ENCODE results near the gene AZIN2.
"Not testable (repeated sequence)": the region's sequence is repeated elsewhere in the genome, so short reads cannot be mapped to it uniquely, and the experiment has no call there.

The AZIN2 gene

DNA sequence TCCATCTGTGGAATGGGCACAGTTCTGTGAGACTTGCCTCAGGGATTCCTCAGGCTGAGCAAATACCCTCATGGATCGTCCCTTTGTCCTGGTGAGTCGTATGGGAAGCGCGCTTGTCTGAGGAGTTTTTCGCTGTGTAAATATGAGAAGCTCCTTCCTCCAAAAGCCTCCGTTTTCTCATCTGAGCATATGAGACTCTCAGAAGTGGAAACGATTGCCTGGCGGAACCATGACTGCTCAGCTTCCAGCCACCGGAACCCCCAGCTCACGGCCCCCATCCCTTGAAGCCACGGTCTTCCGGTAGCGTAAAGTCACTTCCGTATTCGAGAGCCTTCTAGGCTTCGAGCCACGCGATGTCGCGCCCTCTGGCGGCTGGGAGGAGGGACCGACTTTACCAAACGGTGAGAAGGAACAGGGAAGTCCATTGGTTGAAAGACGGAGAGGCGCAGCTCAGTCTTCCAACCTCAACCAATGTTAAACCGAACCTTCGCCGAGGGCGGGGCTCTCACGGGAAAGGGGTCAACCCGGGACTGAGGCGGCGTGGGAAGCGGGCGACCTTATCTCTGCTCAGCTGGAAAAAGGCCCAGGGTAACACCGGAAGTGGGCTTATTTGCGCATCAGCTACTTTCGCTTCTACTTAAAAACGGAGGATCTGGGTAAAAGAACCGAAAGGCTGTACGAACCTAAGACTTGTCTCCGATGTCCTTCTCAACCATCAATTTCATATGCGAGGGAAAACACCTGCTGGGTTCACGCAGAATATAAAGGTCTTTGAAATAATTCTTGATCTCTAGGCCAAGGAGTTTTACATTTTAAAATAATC is 46.3 kb downstream of the AZIN2 start:
- DNase-seq (ENCODE audit: low read depth) = peak; percentile 100

- no peak for DNase-seq (ENCODE audit: low read depth)
Measured at GRCh38 chr1:33128781-33129180, 47.8 kb downstream of the AZIN2 start.

DNA sequence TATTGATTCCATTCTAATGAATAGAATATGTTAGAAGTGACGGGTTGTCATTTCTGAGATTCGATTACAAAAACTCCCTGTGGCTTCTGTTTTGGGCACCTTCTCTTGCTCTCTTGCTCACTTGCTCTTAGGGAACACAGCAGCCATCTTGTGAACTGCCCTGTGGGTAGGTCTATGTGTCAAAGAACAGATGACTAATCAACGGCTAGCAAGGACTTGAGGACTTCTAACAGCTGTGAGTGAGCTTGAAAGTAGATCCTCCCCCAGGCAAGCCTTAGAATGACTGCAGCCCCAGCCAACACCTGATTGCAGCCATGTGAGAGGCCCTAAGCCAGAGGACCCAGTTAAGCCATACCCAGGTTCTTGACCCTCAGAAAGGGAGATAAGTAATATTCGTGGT is 49.3 kb downstream of the AZIN2 start:
- no peak for DNase-seq (ENCODE audit: low read depth)

- no peak for DNase-seq (ENCODE audit: low read depth)
Measured at GRCh38 chr1:33131191-33131590, 50.2 kb downstream of the AZIN2 start.

DNA sequence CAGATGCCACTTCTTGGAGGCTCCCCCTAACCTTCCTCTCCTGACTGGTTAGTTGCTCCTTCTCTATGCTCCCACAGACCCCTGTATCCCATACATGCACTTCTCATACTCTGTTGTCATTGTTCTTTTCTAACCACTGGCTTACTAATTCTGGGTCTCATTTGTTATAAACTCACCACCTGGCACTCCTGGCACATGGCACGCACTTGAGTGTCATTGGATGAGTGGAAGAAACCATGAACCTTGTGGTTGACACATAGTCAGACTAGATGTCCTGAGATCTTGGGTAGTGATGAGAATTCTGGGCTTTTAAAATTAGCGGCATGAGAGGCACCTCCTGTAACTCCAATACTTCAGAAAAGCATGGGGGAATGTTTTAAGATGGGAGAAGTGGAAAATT is 51.6 kb downstream of the AZIN2 start:
- no peak for DNase-seq (ENCODE audit: low read depth)

- no peak for DNase-seq (ENCODE audit: low read depth)
Measured at GRCh38 chr1:33133478-33134105, 52.6 kb downstream of the AZIN2 start.

- not testable (repeated sequence) for DNase-seq (ENCODE audit: low read depth)
Measured at GRCh38 chr1:33136041-33136440, 55.1 kb downstream of the AZIN2 start.

GRCh38 chr1:33137800-33138199 is 56.8 kb downstream of the AZIN2 start:
- DNase-seq (ENCODE audit: low read depth) = no peak

DNA sequence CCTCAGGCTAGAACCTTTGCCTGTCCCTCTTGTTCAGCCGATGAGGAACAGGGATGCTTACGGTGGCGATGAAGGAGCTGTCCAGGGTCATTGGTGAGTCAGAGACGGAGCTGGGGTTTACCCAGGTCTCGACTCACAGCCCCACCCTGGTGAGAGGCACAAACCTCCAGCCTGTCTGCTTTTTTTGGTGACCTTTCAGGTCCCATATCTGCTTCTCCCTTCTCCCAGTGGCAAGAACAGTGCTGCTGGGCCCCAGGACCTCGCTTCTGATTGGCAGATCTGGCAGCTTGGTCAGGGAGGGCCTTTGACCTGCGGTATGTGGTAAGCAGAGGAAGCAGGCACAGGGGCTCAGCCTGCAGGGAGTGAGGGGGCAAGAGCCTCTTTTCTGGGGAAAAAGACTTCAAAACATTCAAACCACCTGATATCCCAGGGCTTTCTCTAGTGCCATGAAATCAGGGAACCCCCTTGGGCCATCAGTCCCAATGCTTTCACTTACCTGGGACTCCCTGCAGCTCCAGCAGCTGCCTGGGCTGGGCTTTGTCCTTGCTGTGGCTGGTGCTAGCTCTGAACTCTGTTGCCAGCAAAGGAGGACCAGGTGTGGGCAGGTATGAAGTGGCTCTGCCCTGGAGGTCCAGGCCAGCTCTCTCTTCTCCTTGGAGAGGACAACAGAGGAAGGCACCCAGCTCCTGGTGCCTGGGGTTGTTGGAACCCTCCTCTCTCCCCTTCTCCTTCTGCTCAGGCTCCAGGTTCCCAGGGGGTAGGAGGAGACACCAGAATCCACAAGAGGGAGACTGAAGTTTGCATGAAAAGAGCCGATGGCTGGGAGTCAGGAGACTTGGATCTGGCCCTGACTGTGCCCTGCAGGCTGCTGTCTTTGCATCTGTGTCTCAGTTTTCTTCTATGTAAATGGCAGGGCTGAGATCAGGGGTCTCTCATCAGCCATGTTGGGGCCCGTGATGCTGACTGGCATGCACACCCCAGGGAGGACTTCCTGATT is 59.5 kb downstream of the AZIN2 start:
- DNase-seq (ENCODE audit: low read depth) = peak; percentile 67

- peak; percentile 46 for DNase-seq (ENCODE audit: low read depth)
Measured at GRCh38 chr1:33141216-33141615, 60.3 kb downstream of the AZIN2 start.

DNA sequence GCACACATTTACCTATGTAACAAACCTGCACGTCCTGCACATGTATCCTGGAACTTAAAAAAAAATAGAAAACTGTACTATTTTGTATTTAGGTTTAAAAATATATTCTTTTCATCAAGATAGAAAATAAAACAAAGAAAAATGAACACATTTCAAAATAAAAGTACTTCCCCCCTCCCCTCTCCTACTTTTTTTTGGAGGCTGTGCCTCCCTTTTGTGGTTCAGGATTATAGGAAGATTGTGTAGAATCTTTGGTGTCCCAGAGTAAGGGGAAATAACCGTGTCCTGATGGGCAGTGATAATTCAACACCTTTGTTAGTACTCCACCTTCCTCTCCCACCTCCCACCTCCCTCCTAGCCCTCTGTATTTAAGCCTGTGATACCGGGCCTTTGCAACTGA is 60.8 kb downstream of the AZIN2 start:
- DNase-seq (ENCODE audit: low read depth) = no peak

- no peak for DNase-seq (ENCODE audit: low read depth)
Measured at GRCh38 chr1:33142483-33143064, 61.6 kb downstream of the AZIN2 start.

DNA sequence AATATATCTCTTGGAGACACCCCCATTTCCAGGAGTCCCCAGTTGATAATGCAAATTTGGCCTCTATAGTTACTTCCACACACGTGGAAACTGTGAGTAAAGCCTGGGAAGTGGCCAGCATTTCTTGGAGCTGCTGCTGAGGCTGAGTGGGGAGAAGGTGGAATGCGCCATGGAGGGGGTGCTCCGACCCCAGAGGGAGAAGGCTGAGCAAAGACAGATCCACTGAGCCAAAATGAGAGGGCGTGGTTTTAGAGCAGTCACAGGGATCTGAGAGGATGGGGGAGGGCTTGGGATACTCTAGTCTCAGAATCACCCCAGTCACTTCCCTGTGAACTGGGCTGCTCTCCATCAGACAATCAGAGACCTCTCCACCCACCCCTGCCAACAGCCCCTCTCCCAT is 62.2 kb downstream of the AZIN2 start:
- no peak for DNase-seq (ENCODE audit: low read depth)

DNA sequence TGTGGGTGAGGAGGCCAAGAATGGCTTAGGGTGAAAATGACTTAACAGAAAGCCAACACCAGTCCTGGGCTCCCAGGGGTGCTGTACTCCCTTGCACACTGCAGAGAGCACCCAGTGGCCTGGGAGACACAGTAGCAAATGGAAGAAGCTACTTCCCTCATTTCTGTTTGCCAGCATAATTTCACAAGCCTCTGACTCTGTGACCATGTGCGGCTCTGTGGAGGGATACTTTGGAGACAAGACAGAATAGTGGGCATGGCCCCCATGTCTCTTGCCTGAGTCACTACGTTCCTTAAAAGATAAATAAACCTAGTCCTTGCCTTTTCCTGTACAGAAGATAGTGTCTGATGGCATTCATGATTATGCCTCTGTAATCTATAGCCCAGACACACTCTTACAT is 62.7 kb downstream of the AZIN2 start:
- no peak for DNase-seq (ENCODE audit: low read depth)

DNA sequence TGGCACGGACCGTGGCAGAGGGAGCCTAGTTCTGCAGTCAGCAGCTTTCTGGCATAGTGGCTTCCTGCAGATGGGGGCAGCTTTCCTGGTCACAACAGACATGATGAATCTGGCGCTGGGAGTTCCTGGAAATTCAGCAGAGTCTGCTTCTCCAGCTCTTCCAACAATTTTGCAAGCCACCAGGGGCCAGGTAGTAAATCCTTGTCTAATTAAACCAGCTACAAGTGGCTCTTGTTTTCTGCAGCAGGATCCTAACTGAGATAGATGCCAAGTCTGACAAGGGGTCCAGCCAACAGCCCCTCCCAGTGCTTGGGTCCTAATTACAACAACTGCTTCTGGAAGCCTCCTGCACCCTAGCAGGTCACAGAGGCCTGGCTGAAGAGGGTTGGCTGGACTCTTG is 65.0 kb downstream of the AZIN2 start:
- DNase-seq (ENCODE audit: low read depth) = no peak

DNA sequence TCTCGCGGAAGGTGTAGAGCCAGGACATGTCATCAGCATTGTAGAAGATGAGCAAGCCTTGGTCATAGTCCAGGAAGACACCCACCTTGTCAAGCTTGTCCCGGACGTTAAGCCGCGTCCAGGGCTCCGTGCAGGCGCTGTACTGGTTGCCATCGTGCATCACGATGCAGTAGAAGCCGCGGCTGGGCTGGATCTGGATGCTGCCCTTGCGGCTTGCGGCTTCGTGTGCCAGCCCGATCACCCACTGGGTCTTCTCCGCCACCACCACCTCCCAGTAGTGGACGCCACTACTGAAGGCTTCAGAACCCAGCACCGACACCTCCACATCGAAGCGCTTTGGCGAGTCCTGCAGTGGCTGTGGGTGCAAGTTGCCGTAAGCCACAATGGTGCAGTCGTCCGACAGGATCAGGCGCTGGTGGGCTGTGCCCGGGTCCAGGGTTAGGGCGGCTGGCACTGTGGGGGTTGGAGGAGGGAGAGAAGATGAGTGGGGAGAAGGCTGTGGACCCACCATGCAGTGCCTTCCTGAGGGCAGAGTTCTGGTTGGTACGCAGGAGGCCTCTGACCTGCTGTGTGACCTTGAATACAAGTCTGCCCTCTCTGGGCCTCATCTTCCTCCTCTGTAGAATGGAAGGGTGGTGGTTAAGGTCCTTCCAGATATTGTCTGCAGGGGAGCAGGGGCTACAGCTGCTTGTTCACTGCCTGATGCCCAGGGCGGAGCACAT is 66.5 kb downstream of the AZIN2 start:
- no peak for DNase-seq (ENCODE audit: low read depth)

DNA sequence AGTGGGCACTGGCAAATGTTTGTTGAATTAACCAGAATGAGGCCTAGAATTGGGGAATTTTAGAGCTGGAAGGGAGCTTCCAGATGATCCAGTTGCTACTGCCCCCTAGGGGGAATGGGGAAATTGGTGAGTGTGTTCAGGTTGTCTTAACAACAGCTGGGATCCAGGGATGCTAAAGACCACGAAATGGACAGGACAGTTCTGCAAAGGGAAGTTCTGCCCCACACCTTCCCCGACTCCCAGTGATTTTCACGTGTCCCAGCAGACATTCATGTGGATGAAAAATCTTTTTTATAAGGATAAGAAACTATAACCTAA is 67.0 kb downstream of the AZIN2 start:
- DNase-seq (ENCODE audit: low read depth) = no peak

DNA sequence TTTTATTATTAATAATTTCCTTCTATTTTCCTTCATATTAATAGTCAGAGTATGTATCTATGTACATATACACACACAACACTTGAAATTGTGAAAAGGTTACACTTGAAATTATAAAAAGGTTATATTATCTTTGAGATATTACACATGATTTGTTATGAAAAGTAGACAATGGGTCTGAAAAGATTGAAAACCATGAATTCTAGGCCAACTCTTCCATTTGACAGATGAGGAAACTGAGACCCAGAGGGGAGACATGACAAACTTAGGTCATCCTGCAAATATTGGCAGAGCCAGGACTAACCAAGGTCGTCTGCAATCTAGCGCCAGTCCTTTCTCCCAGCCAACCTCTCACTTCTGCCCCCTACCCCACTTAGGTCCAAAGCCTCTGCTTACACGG is 67.7 kb downstream of the AZIN2 start:
- DNase-seq (ENCODE audit: low read depth) = no peak

- DNase-seq (ENCODE audit: low read depth) = no peak
Measured at GRCh38 chr1:33149453-33150190, 68.7 kb downstream of the AZIN2 start.

DNA sequence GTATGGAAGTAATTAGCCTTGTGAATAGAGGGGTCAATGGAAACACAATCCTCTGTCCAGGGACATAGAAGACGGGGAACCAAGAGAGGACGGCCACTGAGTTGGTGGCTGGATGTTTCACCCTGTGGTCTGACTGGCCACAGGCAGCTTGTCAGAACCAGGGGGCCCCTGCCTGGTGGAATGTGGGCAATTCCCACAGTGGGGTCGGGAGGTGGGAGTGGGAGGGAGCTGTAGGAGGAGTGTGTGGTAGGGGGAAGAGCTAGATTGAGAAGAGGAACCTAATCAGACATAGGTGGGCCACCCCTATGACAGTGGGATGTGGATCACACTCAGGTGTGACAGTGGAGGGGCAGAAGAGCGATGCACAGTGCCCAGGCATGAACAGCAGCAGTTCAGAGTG is 69.6 kb downstream of the AZIN2 start:
- no peak for DNase-seq (ENCODE audit: low read depth)

GRCh38 chr1:33151116-33151515 is 70.2 kb downstream of the AZIN2 start:
- DNase-seq (ENCODE audit: low read depth) = no peak

All from CMK (cell line).